Astrocyte of the hippocampus (primary cell): ENCODE data around the gene INSYN1.

Source experiments
- DNase-seq: peaks from one replicate; pipeline ENCODE4 v3.0.0; 2011; ENCODE audit warnings: low read depth, low spot score

The INSYN1 gene

GRCh38 chr15:73777741-73778140 lies 24.6 kb upstream of the INSYN1 start:
- DNase-seq: no peak

GRCh38 chr15:73773428-73773827 lies 20.3 kb upstream of the INSYN1 start:
- DNase-seq: no peak

DNA sequence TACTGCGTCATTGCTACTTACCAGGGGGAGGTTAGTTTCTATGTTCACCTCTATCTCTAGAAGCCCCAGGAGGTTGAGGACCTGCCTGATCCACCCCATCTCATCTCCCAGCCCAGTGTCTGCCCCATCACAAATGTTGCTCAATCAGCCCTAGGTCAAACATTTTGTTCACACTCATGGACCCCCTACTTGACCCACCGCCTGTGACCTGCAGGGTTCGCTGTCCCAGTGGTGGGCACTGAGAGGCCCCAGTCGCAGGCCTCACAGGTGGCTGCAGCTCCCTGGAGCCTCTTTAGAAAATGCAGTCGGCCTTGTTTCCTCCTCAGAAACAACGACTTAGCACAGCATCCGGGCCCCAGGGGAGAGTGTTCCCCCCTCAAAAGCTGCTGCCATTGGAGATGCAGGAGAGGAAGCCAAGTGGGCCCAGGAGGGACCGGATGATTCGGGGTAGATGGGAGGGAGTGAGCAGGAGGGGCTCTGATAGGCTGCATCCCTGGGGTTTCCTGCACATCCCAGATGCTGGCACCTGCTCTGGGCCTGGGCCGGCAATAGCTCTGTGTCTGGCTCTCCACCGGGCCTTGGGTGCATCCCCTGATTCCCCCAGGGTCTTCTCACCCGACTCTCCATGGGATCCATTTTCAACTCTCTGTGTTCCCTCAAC lies 18.4 kb upstream of the INSYN1 start:
- DNase-seq: no peak

- no peak for DNase-seq
These were observed 16.9 kb upstream of the INSYN1 start for GRCh38 chr15:73770050-73770449.

DNA sequence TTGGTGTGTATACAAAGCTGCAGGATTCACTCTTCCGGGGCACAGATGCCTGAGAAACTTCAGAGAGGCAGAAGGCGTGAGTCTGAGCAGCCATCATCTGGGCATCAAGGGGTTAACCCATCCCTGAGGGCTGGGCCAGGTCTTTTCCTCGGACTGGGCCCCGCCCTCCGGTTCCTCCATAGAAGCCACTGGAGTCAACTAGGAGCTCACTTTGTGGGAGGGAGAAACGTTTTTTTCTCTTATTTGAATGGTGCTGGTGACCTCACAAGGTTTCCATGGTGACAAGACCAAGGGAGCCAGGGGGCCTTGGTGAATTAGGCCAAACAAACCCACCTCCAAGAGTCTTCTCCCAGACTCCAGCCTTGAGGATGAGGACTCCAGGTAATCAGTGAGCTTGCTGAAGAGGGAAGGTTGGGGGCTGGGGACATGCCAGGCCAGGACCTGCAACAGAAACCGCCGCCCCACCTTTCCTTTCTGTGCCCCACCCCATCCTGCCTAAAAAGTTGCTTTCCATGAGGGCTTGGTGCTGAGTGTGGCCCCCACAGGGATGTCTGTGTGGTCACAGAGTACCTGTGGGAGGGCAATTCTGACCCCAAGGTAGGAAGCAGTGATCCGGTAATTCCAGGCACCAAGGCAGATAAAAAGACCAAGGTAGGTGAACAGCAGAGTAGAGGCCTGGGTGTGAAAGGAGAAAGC lies 14.8 kb upstream of the INSYN1 start:
- DNase-seq: no peak

DNA sequence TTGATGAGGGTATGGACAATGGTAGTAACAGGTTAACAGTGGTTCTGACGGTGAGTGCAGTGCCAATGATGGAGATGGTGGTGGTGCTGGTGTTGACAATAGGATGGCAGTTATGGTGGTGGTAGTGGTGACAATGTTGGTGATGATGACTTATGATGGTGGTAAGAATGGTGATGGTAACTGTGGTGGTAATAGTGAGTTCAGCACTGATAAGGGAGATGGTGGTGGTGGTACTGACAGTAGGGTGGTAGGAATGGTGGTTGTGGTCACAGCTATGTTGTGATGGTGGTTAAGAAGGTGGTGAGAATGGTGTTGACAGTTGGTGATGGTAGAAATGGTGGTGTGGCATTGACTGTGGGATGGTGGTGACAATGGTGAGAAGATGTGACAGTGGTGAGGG lies 13.4 kb upstream of the INSYN1 start:
- no peak for DNase-seq

DNA sequence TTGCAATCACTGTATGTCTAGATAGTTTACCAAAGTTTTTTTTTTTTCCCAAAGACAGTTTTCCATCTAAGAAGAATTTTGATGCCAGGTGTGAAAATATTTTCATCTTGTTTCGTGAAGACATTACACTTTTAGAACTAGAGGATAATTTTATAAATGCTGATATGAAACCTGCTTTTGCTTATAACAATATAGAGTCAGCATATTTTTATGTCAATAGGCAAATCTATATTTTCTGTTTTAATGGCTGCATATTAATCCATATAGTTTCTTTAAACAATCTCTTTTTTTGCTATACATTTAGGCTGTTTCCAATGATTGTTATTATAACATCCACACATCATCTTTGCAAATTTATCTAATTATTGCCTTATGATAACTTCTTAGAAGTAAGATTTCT lies 12.6 kb upstream of the INSYN1 start:
- DNase-seq: no peak

DNA sequence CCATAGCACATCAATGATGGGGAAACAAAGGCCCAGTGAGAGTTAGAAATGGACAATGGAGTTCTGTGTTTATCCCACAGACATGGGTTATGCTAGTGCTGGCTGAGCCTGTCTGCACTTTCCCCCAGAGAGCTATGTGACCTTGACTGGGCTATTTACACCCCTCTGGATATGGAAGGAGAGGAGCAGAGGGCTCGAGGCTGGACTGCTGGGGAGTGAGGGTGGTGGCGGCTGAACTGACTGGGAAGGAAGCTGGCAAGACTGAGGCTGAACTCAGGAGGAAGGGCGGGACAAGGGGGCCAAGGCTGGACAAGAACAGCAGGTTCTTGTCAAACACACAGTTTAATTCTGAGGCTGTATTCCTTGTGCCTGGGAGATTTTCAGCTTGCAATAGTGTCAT lies 10.8 kb upstream of the INSYN1 start:
- no peak for DNase-seq

DNA sequence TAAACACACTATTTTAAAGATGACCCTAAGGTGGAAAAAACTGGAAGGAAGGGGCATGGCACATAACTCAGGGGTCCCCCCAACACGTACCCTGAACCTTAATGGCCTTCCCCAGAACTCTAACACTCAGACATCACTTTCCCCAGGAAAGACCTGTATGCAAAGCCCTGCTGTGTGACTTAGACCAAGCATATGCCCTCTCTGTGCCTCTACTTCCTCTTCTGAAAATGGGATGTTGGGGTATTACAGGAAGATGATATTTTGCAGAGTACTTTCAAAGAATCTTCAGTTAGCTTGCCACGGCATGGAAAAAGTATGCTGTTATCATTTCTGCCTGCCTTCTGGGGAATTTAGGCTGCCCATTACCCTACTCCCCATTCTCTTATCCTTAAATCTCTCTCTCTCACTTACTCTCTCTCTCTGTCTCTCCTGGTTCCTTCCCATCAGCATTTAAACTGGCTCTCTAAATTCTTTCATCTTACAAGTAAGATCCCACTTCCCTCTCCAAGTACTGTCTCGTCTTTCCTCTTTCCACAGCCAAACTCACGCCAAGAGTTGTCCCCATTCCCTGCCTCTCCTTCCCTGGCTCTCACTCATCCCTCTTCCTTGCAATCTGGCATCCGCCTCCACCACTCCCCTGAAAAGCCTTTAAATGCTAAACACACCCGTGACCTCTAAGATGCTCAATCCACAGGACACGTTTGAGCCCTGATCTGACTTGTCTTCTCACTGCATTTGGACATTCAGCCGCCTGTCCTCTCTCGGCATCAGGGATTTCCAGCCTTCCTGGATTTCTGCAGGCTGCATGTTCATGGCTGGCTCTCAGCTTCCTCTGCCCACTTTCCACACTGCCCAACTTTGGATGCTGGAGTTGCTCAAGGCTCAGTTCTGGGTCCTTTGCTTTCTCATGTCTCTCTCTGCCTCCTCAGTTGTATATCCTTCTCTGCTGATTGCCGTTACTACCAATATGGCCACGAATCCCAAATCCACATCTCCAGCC lies 7.5 kb upstream of the INSYN1 start:
- DNase-seq: no peak

DNA sequence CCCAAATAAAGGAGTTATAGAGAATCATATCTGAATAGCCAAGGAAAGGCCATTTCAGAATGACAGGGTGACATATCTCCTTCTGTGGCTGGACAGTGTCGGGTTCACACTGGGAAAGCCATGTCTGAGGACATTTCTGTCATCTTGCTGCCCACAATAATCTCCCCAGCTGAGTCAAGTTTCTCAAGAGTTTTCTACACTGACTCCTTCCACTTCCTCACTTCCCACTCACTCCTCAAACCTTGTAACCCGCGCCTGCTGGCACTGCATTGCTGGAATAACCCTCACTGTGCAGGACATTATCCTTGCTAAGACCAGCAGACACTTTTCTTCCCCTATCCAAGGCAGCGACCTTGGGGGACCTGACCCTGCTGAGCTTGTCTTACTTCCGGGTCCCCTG lies 5.3 kb upstream of the INSYN1 start:
- no peak for DNase-seq

GRCh38 chr15:73757571-73757970 lies 4.4 kb upstream of the INSYN1 start:
- no peak for DNase-seq

- no peak for DNase-seq
These were observed 3.9 kb upstream of the INSYN1 start for GRCh38 chr15:73756947-73757513.

DNA sequence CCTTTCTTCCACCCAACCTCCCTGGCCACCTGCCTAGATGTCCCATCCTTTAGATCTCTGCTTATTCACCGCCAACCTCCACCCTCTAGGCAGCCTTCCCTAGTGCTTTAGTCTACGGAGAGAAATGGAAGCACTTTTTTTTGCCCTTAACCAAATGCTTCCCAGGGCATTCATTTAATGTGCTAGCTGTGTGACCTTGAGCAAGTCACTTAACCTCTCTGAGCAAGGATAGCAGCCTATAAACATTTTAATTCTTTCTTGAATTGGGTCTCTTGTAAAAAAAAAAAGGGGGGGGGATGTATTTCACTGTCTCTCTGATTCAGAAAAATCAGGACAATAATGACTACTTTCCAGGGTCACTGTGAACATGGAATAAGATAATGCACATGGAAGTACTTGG lies 3.2 kb upstream of the INSYN1 start:
- DNase-seq: no peak

DNA sequence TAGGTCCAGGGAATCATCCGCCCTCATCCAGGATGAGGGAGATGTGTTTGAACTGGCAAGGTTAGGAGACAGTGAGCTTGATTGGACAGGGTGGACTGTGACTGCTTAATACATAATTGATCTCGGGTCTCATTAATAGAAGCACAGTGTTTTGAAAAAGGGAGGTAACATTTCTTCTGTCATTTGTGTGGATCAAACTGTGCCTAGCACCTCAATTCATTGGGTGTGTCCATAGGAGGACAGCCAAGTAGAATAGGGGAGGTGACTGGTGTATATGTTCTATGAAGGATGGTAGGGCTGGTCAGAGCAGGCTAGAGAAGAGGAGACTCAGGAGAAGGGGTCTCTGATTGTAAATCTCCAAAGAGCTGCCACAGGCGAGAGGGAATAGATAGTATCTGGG lies 2.8 kb upstream of the INSYN1 start:
- DNase-seq: no peak

DNA sequence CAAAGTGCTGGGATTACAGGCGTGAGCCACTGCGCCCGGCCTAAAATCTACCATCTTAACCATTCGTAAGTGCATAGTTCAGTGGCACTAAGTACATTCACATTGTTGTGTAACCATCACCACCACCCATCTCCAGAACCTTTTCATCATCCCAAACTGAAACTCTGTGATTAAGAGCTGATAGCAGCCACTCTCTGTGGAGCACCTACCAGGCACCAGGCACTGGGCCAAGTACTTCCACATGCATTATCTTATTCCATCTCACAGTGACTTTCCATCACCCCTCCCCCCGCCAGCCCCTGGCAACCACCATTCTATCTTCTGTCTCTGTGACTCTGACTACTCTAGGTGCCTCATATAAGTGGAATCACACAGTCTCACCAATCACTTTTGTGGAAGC lies 2.3 kb upstream of the INSYN1 start:
- DNase-seq: no peak

DNA sequence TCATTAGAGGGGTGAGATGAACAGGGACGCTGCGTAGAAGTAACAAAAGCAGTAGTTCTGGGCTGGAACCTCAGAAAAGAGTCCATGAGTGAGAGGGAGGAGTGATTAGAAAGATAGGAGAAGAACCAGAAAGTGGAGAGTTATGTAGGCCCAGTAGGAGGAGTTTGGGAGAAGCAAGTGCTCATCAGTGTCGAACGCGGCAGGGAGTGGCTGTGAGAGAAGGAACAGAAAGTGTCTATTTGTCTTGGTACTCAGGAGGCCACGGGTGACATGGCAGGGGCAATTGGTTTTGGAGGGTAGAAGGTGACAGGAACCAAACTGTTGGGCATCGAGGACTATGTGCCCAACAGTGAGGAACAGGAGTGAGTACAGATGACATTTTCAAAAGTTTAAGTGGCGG lies 1.3 kb upstream of the INSYN1 start:
- no peak for DNase-seq

DNA sequence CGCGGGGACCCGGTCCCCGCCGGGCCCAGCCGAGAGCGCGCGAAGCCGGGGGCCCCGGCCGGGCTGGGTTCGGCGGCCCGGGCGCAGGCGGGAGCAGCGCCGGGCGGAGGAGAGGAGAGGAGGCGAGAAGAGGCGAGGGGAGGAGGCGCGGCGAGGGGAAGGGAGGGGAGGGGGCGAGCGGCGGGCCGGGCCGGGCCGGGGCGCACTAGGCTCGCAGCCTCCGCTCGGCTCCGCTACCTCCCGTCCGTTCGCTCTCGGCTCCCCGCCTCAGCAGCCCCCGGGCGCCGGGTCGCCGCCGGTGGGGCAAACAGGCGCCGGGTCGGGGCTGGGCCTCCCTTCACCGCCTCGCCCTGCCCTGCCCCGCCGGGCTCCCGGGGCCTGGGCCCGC lies 351 bp downstream of the INSYN1 start:
- DNase-seq: peak; percentile 60

DNA sequence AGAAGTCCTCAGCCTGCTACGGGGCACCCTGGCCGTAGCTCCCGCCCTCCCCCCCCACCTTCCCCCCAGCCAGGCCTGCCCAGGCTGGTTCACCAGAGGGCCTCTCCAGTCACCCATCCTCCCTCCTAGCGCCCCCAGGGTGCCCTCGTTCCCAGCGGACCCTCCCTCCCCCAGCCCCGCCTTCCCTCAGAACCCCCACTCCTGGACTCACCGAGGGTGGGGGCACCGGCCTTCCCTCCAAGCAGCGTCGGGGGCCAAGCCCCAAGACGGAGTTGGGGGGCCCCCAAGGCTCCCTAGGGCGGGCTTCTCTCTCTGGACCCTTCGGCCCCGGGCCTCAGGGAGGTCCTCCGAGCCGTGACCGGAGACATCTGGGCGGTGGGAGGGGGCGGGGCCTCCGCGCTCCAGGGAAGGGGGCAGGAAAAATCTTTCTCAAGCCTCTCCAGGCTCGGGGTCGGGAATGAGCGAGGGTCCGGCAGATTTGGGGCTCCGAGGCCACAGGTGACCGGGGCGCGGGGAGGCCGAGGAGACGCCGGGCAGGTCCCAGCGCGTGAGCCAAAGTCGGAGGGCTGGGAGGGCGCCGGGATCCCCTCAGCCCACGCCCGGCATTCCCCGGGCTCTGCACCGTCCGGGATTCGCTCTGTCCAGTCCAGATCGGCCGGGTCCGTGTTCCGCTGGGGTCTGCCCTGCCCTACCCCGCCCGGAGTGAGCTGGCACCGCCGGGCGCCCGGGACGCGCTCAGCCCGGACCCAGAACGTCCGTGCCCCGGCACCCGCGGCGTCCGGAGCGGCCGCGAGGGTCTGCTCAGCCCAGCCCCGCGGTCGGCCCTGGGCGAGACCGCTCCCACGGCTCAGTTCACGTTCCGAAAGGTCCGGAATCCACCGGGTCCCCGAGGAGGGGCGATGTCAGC lies 999 bp downstream of the INSYN1 start:
- DNase-seq: peak; percentile 46

DNA sequence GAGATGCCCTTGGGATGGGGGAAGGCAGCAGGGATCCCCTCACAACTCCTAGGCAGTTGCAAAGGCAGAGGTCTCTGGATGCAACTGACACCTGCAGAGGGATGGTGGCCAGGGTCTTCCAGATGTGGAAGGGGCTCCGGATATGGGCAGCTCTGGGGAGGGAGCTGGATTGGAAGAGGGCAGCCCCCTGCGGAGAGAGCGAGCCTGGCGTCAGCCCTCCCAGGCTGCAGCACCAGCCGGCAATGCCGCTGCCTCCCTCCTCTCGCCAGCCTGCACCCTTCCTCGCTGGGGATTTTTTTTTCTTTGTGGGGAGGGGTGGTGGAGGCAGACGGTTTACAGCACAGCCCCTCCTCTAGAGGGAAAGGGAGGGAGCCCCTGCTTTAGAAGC lies 1.6 kb downstream of the INSYN1 start:
- DNase-seq: peak; percentile 14

DNA sequence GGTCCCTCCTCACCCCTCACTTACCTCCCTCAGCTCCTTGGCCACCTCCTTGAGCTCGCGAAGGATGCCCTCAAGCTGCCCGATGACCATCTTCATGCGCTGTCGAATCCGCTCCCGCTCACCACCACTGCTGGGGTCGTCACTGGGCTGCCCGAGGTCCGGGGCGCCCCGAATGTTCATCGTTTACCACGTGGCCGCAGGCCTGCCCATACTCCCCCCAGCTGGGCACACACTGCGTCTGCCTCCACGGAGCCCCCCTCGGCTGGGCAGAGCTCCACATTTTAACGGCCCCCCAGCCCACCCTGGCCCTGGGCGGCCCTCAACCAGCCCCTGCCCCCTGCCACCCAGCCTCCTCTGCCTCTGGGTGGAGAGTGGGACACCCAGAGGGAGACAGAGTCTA lies 2.2 kb downstream of the INSYN1 start:
- no peak for DNase-seq

DNA sequence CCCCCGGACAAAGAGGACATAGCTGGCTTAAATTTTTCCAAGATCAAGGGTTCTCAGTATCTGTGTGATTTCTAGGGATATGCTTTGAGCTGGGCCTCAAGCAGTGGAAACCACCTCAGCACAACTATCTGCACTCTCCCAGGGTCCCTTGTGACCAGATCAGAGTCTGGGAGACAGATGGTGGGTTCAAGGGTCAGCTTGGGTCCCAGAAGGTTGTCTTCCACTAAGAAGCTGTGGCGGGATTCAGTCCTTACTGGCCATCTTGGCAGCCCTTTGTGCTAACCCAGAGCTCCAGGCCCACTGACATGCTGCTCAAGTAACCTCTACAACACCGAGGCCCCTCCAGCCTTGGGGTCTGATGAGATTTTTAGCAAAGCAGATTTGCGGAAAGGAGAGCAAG lies 2.7 kb downstream of the INSYN1 start:
- no peak for DNase-seq
